ENCODE data around the gene CCDC88C.
A peak's percentile ranks its signal among the peaks of the same experiment; 100 is the strongest.
"Not testable (repeated sequence)": the region's sequence is repeated elsewhere in the genome, so short reads cannot be mapped to it uniquely, and the experiment has no call there.

Gene CCDC88C

DNA sequence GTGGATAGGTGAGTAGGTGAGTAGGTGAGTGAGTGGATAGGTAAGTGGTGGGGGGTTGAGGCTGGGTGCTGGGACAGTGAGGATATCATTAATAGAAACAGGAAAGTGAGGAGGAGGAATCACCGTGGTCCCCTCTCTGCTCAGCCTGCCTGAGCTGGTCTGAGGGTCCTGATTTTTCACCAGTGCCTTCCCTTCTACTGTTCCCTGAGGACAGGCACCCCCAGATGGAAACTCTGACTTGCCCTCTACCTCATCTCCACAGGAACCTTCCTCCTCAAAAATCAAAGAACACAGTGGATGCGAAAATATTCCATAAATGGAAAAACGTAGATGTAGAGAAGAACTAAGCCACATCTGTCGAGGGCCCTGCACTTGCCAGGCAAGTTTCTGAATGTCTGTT, 175.0 kb downstream of the CCDC88C start:
- no peak for DNase-seq

DNA sequence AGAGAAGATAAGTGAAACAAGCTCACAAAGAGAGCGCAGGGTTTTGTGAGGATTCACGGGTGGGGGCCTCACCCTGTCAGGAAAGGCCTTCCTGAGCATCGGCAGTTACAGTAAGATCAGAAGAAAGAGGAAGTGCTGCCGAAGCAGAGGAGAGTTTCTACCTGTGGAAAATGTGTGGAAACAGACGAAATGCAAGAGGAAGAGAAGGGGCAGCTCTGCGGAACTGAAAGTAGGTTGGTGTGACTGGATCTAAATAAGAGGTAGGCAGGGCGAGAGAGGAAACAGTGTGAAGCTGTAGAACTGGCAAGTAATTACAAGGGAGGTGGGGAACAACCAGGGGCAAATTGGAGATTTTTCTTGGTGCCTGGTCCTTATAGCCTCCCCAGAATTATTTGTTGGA, 175.8 kb downstream of the CCDC88C start:
- no peak for DNase-seq

DNA sequence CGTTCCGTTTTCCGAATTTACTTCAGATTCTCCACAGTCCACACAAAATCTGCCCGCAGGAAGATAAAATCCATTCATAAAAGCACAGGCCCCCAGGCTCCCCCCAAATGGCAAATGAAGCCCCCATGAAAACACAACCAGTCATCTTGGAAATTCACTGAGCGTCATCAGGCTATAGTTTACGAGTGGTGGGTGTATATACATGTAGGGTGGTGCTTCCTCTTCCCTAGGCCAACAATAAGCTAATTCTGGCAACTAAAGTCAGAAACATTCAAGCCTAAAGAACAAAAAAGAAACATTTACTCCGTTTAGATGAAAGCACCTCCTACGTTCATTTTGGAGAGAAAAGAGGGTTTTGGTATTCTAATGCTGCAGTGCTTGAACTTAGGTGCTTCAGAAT, 179.0 kb downstream of the CCDC88C start:
- DNase-seq = no peak

DNA sequence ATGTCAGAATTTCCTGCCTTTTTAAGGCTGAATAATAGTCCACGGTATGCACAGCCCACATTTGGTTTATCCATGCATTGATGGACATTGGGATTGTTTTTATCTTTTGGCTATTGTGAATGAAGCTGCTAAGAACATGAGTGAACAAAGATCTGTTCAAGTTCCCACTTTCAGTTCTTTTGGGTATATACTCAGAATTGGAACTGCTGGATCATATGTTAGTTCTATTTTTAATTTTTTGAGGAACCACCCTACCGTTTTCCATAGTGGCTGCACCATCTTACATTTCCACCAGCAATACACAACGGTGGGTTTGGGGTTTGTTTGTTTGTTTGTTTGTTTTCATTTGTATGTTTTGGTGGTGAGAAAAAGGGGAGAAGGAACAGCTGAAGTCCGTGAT, 179.5 kb downstream of the CCDC88C start:
- no peak for DNase-seq

DNA sequence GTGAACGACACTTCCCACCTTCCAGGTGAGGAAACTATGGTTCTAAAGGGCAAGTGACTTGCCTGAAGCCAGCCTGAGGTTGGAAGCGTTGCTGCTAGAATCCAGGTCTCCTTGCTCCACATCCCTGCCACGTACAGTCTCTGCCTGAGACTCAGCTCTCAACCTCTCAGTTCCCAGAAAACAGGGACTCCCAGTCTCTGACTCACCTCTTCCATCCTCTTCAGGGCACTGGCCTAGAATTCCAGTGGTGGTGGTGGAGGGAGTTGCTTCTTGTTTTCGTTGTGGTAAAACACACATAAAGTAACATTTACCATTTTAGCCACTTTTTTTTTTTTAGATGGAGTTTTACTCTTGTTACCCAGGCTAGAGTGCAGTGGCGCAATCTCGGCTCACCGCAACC, 180.4 kb downstream of the CCDC88C start:
- no peak for DNase-seq

DNA sequence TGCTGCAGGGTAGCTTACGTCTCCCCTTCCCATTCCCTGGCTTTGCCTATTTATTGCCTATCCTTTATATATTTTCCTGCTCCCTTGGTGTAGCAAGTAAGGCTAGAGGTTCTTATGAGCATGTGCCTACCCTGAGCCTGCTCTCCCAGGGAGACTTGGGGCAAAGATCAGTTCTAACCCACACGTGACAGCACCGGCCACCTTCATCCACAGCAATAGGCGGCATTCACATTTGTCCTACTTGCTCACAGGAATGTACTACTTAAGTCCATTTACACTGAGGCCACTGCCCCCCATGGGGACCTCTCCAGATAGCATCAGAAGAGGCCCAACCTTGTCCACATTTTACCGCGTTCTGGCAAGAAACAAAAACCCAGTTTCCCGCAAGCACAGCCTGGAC, 181.8 kb downstream of the CCDC88C start:
- DNase-seq = no peak

DNA sequence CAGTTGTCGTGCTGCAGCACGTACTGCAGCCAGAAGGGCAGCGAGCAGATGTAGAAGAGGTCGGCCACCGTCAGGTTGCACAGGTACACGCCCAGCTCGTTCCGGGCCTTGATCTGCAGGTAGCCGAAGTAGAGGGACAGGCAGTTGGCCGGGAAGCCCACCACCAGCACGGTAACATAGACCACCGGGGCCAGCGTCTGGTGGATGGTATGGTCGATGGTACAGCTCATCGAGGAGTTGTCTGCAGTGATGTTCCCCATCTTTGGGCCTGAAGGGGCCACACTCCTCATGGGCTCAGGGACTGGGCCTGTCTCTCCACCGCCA, 182.9 kb downstream of the CCDC88C start:
- DNase-seq = no peak

DNA sequence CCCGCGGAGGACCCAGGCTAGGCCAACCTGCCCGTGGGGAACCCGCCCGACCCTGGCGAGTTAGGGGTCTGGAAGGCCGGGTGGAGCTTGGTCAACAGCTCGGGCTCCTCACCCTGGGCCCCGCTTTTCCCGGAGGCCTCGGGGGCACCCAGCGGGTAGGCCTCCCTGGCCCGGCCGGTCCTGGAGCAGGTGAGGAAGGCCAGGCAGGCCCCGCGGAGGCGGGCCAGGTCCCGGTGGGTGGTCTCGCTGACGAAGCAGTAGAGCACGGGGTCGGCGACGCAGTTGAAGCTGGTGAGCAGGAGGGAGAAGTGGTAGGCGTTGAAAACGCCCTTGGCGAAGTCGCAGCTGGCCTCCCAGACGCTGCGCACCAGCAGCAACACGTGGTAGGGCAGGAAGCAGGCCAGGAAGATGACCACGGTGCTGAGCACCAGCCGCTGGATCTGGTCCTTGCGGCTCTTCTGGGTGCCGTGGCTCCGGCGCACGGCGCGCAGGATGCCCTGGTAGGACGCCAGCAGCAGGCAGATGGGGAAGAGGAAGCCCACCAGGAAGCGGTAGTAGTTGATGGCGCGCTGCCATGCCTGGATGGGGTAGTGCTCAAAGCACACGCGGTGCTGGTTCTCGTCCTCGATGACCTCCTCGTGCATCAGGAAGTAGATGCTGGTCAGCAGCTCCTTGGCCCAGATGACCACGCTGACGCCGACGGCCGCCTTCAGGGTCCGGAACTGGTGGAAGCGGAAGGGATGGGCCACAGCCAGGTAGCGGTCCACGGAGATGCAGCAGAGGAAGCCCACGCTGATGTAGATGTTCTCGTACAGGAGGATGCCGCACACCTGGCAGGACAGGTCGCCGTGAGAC, 183.5 kb downstream of the CCDC88C start:
- no peak for DNase-seq

DNA sequence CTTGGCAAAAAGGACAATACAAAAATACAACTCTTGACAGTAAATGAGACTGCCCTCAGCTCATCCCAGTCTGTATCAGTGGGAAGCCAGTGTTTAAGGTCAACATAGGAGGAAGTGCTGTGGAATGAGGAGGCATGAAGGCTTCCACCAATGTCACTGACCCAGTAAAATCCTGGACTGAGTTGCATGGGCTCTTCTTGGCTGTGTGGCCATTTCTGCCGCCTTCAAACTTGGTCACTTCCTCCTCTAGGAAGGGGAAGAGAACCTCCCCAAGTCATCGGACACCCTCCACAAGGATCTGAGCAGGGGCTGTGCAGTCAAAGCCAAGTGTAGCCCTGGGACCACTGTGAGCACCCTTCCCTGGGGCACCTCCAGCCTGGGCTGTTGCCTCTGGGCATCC, 185.0 kb downstream of the CCDC88C start:
- DNase-seq = no peak

DNA sequence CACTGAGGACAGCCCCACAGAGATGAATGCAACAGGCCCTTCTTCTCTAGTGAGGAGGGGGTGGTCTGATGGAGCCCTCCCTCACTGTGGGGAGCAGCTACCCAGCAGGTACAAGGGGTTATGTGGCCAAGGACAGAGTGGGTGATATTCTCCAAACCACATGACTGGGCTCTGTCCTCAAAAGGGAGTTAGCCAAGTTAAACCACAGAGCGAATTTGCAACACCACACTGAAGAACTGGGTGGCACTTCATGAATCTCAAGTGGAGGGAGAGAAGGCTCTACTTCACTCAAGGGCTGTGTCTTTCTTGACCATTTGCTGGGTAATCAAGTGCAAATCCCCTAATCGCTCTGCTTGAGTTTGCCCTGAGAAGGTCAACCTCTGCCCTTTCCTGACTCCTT, 185.6 kb downstream of the CCDC88C start:
- DNase-seq = no peak

DNA sequence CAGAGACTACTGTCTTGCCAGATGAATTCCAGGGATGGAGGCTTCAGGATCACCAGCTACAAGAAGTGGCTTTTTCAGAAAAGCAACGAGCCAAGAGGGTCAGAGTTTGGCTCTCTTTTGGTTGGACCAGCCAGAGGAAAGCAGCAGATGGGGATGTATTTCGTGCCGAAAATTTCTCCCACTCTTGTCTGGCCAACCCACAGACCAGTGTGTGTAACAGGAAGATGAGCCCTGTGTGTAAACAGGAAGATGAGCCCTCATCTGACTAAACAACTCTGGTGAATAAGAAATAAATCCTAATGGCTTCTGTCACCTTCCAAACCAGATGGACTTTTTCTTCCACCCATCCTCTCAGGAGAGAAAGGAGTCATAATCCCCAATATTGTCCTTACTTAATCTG, 186.2 kb downstream of the CCDC88C start:
- DNase-seq = no peak

DNA sequence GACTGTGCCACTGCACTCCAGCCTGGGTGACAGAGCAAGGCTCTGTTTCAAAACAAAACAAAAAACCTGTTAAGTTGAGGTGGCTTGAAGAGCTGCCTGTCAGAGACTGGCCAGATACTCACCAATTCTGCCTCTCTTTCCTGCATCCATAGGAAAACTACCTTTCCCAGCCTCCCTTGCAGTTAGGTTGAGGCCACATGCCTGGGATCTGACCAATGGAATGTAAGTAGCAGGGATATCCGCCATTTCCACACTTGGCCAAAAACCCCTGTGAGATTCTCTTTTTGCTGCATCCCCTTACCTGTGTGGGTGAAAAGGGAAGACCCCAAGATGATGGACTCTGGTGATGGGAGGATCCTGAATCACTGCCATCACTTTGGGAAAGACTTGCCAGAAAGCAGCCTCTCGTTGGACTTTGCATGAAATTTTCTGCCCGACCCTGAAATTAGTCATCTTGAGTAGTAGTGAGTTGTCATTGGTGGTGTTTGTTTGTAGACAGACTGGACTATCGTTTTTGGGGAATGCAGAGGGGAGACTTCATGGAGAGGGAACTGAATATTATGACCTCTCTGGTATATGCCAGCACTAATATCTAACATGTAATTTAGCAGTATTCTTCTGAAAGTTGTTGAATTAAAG, 187.1 kb downstream of the CCDC88C start:
- no peak for DNase-seq

DNA sequence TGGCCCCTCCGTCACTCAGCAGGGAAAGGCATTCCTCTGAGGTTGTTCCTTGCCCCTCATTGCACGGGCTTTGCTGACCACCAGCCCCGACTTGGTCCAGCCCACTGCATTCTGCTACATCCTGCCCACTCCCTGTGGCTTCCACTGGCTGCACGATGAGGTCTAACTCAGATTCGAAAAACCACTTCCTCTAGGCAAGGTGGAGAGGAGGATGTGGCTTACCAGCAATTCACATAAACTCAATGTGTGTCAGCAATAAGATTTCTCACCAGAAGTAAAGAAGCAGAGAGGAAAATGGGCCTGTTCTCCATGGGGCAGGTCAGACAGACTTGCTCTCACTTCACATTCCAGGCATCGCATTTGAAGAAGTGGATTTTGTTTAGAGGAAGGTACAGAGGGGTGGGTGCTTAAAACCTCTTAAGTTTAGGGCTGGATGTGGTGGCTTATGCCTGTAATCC, 187.8 kb downstream of the CCDC88C start:
- DNase-seq = peak; percentile 50

DNA sequence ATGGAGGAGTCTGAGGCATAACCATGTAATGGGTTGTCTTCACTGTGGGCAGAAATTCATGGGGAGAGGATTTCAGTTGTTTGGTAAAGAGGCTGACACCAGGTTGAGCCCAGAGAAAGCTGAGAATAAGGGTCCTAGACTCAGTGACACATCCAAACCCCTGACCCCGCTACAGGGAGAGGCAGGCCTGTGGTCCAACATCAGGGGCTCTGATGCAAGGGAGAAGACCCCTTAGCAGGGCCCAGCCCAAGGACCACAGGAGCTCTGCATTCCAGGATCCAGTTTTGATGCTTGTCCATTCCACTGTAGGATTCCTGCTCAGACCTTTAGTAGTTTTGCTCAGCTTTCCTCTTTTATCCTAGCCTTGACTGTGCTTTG, 188.6 kb downstream of the CCDC88C start:
- no peak for DNase-seq

DNA sequence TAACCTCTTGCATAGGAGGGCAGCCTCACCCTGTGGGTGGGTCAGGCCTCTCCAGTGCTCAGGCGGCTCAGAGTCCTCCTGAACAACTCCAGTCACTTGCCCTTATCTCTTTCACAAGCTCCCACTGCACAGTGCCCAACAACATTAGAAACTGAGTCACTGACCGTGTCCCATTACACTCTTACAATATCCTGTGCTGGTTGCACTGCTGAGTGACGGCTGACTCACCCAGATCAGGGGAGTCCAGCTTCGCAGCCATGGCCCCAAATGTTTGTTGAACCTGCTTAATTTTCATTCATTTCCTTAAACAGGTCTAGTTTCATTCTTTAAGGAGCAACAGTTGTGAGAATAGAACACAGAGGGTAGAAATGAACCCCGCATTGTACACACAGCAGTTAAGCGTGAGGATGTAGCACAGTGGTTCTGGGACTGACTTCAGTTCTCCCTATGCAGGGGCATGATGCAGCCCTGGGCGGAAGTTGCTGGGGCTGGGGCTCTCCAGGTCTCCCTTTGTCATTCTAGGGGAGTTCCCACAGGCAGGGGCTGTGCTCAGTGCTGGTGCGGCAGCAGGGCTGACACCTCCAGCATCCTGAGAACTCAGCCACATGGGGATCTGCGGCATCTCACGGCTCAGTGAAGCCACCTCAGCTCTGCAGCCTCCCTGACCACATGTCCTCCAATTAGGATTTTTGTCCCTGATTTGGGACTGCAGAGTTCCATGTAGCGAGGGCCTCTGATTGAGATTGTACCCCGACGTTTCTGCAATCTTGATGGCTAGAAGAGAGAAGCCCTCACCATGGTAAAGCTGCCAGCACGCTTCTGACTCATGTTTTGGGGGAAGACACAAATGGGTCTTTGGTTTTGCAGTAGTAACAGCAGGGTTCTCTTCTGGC, 189.3 kb downstream of the CCDC88C start:
- peak; percentile 78 for DNase-seq

DNA sequence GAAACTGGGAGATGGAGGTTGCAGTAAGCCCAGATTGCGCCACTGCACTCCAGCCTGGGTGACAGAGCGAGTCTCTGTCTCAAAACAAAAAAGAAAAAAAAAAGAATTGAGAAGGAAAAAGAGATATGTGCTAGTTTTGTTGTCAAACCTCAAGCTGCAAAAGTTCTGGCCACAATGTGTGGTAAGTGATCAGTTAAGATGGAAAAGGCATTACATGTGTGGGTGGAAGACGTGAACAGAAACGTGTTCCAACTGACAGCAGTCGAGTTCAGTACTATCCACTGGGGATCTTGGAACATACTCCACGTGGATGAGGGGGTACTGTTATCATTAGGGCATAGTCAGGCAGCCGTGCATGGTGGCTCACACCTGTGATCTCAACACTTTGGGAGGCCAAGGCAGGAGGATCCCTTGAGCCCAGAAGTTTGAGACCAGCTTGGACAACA, 190.4 kb downstream of the CCDC88C start:
- no peak for DNase-seq

DNA sequence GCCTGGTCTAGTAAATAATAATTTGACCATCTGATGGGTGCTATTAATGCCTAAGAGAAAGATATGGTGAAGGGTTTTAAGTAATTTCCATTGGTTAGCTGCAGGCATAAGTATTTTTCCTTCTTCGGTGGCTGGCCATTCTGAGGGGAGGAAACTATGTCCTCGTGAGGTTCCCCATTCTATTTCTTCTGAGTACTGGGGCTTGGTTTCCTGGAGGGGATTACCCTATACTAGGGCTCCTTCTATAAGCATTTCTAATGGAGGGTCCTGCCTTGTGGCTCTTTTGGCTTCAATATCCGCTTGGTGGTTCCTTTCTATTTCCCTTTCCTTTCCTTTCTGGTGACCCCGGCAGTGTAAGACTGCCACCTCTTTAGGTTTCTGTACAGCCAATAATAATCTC, 191.3 kb downstream of the CCDC88C start:
- DNase-seq = not testable (repeated sequence)

DNA sequence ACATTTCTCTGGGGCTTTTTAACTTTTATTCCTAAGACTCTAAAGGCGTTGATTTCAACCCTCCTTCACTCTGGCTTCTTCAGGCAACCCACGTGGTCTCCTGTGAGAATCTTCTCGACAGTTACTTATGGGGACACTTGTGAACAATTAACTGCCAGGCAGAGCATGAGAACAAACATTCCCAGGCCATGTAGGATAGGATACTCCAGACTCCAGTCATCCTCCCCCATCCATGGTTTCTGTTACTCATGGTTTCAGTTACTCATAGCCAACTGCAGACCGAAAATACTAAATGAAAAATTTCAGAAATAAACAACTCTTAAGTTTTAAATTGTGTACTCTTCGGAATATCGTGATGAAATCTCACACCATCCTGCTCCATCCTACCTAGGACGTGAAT, 192.6 kb downstream of the CCDC88C start:
- DNase-seq = no peak

DNA sequence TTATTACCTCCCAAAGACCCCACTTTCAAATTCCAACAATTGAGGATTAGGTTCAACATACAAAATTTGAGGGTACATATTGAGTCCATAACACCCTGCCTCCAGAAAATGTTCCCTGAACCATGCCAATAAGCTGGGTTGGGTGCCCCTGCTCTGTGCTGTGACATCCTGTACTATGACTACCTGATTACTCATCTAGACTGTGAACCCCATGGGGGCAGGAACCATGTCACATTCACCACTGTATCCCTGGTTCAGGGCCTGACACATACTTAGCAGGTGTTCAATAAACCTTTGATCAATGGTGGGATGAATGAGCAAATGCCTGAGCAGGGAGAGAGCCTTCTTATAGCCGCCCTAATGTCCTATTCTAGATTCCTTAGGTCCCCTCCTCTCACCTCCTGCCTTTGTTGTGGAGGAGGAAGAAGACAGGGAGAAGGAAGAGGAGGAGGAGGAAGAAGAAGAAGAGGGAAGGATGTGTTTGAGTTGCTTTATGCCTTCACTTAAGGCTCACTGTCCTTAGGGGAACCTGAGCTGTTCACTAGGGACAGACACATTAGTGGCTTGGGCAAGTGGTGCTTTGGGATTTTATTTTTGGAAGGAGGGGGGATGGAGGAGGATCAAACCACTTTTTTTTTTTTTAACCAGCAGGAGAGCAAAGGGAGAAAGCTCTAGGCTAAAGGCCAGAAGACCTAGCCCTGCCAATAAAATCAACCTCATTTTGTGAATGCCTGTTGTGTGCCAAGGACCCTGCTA, 194.4 kb downstream of the CCDC88C start:
- DNase-seq = peak; percentile 39

Data from activated CD8-positive, alpha-beta memory T cell treated with anti-CD3 and anti-CD28 coated beads, Interleukin-2, amount 50 U/mL, for 4 hours (primary cell).